Naive B cell (primary cell): ENCODE data around the gene LY86. TPM values are rescaled to one million over a fixed set of nuclear protein-coding genes. Genes with fewer than 3 reads are reported as not detected.
"Not testable (repeated sequence)": the region's sequence is repeated elsewhere in the genome, so short reads cannot be mapped to it uniquely, and the experiment has no call there.

Experiments used
- ATAC-seq, 2 donors: fragments of 150-1000 bp; cut with Tn5 transposase; 2 replicates each; pipeline ENCODE4 v1.10.0; 2021; ENCODE audit warnings: low read depth in 2 of 2, mild to moderate bottlenecking in 2 of 2, moderate library complexity in 2 of 2
- DNase-seq: peaks from one replicate; pipeline ENCODE4 v3.0.0; 2022
- H3K27ac Mint-ChIP-seq, 6 donors: one replicate each; pipeline ENCODE4 v1.8.0; 2020 to 2022; ENCODE audit warnings: mild to moderate bottlenecking in 6 of 6, mixed read lengths in 6 of 6, moderate library complexity in 5 of 6, inconsistent platforms in 2 of 6
- H3K27me3 Mint-ChIP-seq, 3 donors: one replicate each; pipeline ENCODE4 v1.8.0; 2021 to 2022; ENCODE audit warnings: mixed read lengths in 3 of 3, mild to moderate bottlenecking in 1 of 3
- H3K36me3 Mint-ChIP-seq, 2 donors: one replicate each; pipeline ENCODE4 v1.8.0; 2020 to 2022; ENCODE audit warnings: mixed read lengths in 2 of 2, inconsistent platforms in 1 of 2, mild to moderate bottlenecking in 1 of 2
- H3K4me1 Mint-ChIP-seq, 3 donors: one replicate each; pipeline ENCODE4 v1.8.0; 2020 to 2022; ENCODE audit warnings: mixed read lengths in 3 of 3, inconsistent platforms in 1 of 3, mild to moderate bottlenecking in 1 of 3, moderate library complexity in 1 of 3
- H3K4me3 Mint-ChIP-seq, 8 donors: one replicate each; pipeline ENCODE4 v1.8.0; 2020 to 2022; ENCODE audit warnings: mild to moderate bottlenecking in 8 of 8, mixed read lengths in 8 of 8, moderate library complexity in 8 of 8, inconsistent platforms in 2 of 8
- H3K9me3 Mint-ChIP-seq, 7 donors: one replicate each; pipeline ENCODE4 v1.8.0; 2020 to 2022; ENCODE audit warnings: mixed read lengths in 7 of 7, mild to moderate bottlenecking in 5 of 7, inconsistent platforms in 2 of 7, moderate library complexity in 1 of 7
- polyA plus RNA-seq, 6 donors: library from polyadenylated mRNA; unstranded; fragments of 300-500 nt; fragmentation: Illumina TruSeq; gene quantifications; one replicate each; pipeline ENCODE4 v1.2.3, GENCODE V29; 2021; ENCODE audit warnings: low read depth in 6 of 6

LY86 gene
- polyA plus RNA-seq, 6 donors from 2014 or later: 310 to 556 (median 476) TPM

- H3K27ac Mint-ChIP-seq: peak overlapping the region in 5 of 6 donors; percentile 87 to 99 (median 98)
Measured at GRCh38 chr6:6609450-6609849, 20.9 kb downstream of the LY86 start.

GRCh38 chr6:6610031-6610591, 21.6 kb downstream of the LY86 start:
- H3K27ac Mint-ChIP-seq: peak overlapping the region; percentile 87 to 99 (median 98)
- no peaks in the 10 kb centered on the region for H3K27me3 Mint-ChIP-seq
- peaks cover 58 to 78% (median 70%) of the 10 kb centered on the region in 3 donors for H3K4me1 Mint-ChIP-seq

More at GRCh38 chr6:6609450-6609849, 20.9 kb downstream of the LY86 start:
- peaks cover 52 to 76% (median 70%) of the 10 kb centered on the region in 3 donors for H3K4me1 Mint-ChIP-seq
- peaks cover 0 to 12% (median 3%) of the 10 kb centered on the region in 7 donors for H3K9me3 Mint-ChIP-seq
- no peaks in the 10 kb centered on the region for H3K27me3 Mint-ChIP-seq
- peak overlapping the region in 5 of 8 donors; percentile 38 to 91 (median 78) for H3K4me3 Mint-ChIP-seq
- H3K36me3 Mint-ChIP-seq: peaks cover 16 to 20% of the 10 kb centered on the region in 2 donors
- ATAC-seq (no peak), DNase-seq (no peak)

GRCh38 chr6:6611486-6611885, 23.0 kb downstream of the LY86 start:
- DNase-seq (no peak), ATAC-seq (no peak)
- peak overlapping the region in 5 of 6 donors; percentile 67 to 99 (median 87) for H3K27ac Mint-ChIP-seq
- H3K36me3 Mint-ChIP-seq: peaks cover 7 to 8% of the 10 kb centered on the region in 2 donors
- peak overlapping the region in 7 of 8 donors; percentile 45 to 87 (median 64) for H3K4me3 Mint-ChIP-seq
- peaks cover 0 to 3% (median 0%) of the 10 kb centered on the region in 7 donors for H3K9me3 Mint-ChIP-seq
- H3K27me3 Mint-ChIP-seq: no peaks in the 10 kb centered on the region
- H3K4me1 Mint-ChIP-seq: peaks cover 62 to 83% (median 67%) of the 10 kb centered on the region in 3 donors

More at GRCh38 chr6:6610031-6610591, 21.6 kb downstream of the LY86 start:
- Mint-ChIP-seq H3K4me3 (peak overlapping the region; percentile 39 to 91 (median 76)), H3K36me3 (peaks cover 11 to 21% of the 10 kb centered on the region in 2 donors), H3K9me3 (peaks cover 0 to 7% (median 0%) of the 10 kb centered on the region in 7 donors)
- ATAC-seq (peak; percentile 94 to 95), DNase-seq (peak; percentile 85)

- H3K9me3 Mint-ChIP-seq: peaks cover 0 to 3% (median 0%) of the 10 kb centered on the region in 7 donors
- H3K27ac Mint-ChIP-seq: peak overlapping the region in 4 of 6 donors; percentile 37 to 99 (median 68)
- H3K4me1 Mint-ChIP-seq: peaks cover 70 to 89% (median 75%) of the 10 kb centered on the region in 3 donors
- ATAC-seq (no peak), DNase-seq (no peak)
- no peaks in the 10 kb centered on the region for H3K27me3 Mint-ChIP-seq
- peaks cover 6 to 8% of the 10 kb centered on the region in 2 donors for H3K36me3 Mint-ChIP-seq
- H3K4me3 Mint-ChIP-seq: peak overlapping the region in 4 of 8 donors; percentile 6 to 64 (median 16)
Measured at GRCh38 chr6:6612308-6612707, 23.8 kb downstream of the LY86 start.

- ATAC-seq, DNase-seq, H3K9me3 Mint-ChIP-seq, H3K27me3 Mint-ChIP-seq: not testable (repeated sequence)
- peak overlapping the region in 1 of 8 donors; percentile 57 for H3K4me3 Mint-ChIP-seq
- peaks cover 8 to 11% of the 10 kb centered on the region in 2 donors for H3K36me3 Mint-ChIP-seq
- H3K27ac Mint-ChIP-seq: peak overlapping the region in 2 of 6 donors; percentile 37 to 67
- H3K4me1 Mint-ChIP-seq: peaks cover 75 to 93% (median 84%) of the 10 kb centered on the region in 3 donors
Measured at GRCh38 chr6:6613103-6613718, 24.7 kb downstream of the LY86 start.

GRCh38 chr6:6614096-6614982, 25.8 kb downstream of the LY86 start:
- Mint-ChIP-seq H3K36me3 (peaks cover 8 to 11% of the 10 kb centered on the region in 2 donors), H3K4me1 (peaks cover 79 to 92% (median 88%) of the 10 kb centered on the region in 3 donors), H3K9me3 (peaks cover 0 to 3% (median 0%) of the 10 kb centered on the region in 7 donors), H3K4me3 (peak overlapping the region in 2 of 8 donors; percentile 40 to 63), H3K27me3 (no peaks in the 10 kb centered on the region), H3K27ac (peak overlapping the region; percentile 17 to 97 (median 78))
- DNase-seq (no peak), ATAC-seq (no peak)

DNA sequence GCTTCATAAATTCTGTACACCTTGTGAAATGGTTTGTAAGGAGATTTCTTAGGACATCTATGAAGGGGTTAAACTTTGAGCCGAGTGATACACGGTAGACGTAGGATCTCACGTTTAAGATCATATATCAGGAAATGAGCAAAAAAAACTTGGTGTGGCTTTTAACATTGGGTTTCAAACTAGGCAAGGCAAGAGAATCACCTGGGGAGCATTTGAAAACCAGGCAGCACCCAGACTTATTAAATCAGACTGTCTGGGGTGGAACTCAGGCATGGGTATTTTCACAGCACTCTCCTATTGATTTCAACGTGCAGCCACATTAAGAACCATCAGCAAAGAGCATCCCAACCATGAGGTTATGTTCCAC, 26.4 kb downstream of the LY86 start:
- Mint-ChIP-seq H3K36me3 (peaks cover 8 to 11% of the 10 kb centered on the region in 2 donors), H3K27ac (peak overlapping the region; percentile 40 to 97 (median 78)), H3K9me3 (peaks cover 0 to 3% (median 0%) of the 10 kb centered on the region in 7 donors), H3K27me3 (no peaks in the 10 kb centered on the region), H3K4me3 (no peak overlapping the region), H3K4me1 (peaks cover 81 to 92% (median 88%) of the 10 kb centered on the region in 3 donors)
- DNase-seq (no peak), ATAC-seq (no peak)

- ATAC-seq (peak; percentile 86 to 91), DNase-seq (peak; percentile 35)
- Mint-ChIP-seq H3K9me3 (peaks cover 0 to 3% (median 0%) of the 10 kb centered on the region in 7 donors), H3K4me1 (peaks cover 78 to 92% (median 86%) of the 10 kb centered on the region in 3 donors), H3K4me3 (peak overlapping the region in 6 of 8 donors; percentile 15 to 71 (median 48)), H3K27me3 (no peaks in the 10 kb centered on the region), H3K36me3 (peaks cover 8 to 11% of the 10 kb centered on the region in 2 donors), H3K27ac (peak overlapping the region; percentile 67 to 93 (median 91))
Measured at GRCh38 chr6:6616656-6617055, 28.1 kb downstream of the LY86 start.

DNA sequence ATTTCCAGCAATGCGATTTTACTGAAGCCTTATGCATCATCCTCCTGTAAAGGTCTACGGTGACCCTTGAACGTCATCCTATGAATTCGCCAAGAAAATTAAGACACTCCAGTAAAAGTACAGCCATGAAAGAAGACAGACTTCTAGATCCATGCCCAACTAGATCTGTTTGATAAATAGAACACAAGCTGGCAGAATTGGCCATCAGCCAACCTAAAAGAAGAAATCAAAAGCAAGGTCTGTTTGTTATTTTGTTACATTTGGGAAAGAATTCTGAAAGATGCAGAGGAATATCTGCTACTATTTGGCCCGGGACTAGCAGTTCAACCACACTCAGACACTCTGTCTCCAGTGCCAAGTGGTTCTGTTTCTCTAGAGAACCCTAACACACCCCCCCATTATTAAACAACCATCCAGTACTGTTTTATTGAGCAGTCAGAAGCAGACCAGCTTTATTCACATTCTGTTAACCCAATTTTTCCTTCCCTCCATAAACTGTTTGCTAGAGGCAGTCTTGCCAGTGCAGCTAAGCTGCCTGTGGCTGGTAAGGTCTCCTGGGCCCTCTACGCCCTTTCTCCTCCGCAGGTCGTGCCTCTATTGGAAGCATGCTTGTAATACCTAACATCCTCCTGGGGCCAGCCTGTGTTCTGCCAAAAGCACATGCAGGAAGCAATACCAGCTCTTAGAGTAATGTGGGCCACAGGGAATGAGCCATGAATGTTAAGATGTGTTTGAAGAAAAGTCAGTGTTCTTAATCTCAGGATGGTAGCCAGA, 30.7 kb downstream of the LY86 start:
- Mint-ChIP-seq H3K36me3 (peaks cover 23 to 24% of the 10 kb centered on the region in 2 donors), H3K27ac (peak overlapping the region; percentile 1 to 90 (median 70)), H3K4me1 (peaks cover 80 to 92% (median 86%) of the 10 kb centered on the region in 3 donors), H3K4me3 (peak overlapping the region in 3 of 8 donors; percentile 7 to 63 (median 42)), H3K9me3 (no peaks in the 10 kb centered on the region), H3K27me3 (no peaks in the 10 kb centered on the region)
- no peak for ATAC-seq
- no peak for DNase-seq

DNA sequence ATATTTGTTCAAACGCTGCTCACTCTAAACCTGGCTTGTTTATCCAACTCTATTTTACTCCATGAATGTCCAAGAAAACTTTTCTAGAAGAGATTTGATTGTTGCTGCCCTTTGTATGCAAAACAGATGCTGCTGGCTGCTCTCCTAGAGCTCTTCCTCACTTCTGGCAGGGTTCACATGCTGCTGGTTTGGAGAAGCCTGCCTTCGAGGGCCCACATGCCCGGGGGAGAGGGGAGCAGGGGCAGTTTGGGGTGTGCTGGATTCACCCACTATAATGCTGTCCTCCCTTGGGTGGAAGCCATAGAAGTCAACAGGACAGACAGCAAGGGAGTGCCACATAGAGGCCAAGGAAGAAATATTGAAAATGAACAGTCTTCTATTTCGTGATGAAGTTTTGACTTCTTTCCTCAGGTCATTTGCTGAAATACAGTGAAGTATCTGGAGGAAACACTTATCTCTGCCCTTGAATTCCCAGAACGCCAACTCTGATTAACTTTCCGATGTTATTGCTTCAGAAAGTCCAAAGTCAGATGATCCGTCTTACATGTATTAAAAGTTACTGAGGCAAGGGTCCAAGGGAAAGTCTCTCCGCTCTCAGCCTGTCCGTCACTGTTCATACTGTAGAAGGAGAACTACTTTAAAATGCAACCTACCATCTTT, 32.4 kb downstream of the LY86 start:
- peak overlapping the region in 1 of 8 donors; percentile 13 for H3K4me3 Mint-ChIP-seq
- peaks cover 78 to 88% (median 80%) of the 10 kb centered on the region in 3 donors for H3K4me1 Mint-ChIP-seq
- H3K9me3 Mint-ChIP-seq: no peaks in the 10 kb centered on the region
- ATAC-seq: no peak
- no peak for DNase-seq
- H3K27ac Mint-ChIP-seq: peak overlapping the region; percentile 56 to 94 (median 66)
- peaks cover 29 to 35% of the 10 kb centered on the region in 2 donors for H3K36me3 Mint-ChIP-seq
- no peaks in the 10 kb centered on the region for H3K27me3 Mint-ChIP-seq

DNA sequence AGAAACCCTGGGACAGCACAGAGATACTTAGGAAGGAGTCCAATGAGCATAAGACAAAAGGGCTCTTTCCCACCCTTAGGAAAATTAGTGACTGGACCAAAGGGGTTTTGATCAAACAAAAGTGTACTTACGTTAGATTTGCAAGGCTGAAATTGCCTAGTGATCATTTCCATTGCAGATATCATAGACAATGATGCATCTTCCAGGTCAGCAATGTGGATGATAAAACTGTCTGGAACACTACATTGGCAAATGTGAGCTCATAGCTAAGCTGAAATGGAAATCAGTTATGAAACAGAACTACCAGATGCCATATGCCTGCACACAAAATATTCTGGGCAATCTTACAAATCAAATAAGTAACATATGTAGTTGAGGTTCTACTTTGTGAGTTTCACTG, 34.0 kb downstream of the LY86 start:
- no peak for ATAC-seq
- Mint-ChIP-seq H3K27me3 (no peaks in the 10 kb centered on the region), H3K36me3 (peaks cover 39 to 41% of the 10 kb centered on the region in 2 donors), H3K4me1 (peaks cover 65 to 74% (median 69%) of the 10 kb centered on the region in 3 donors), H3K27ac (no peak overlapping the region), H3K9me3 (no peaks in the 10 kb centered on the region), H3K4me3 (peak overlapping the region in 1 of 8 donors; percentile 34)
- no peak for DNase-seq

GRCh38 chr6:6623553-6623952, 35.0 kb downstream of the LY86 start:
- Mint-ChIP-seq H3K27ac (peak overlapping the region in 2 of 6 donors; percentile 10 to 29), H3K27me3 (no peaks in the 10 kb centered on the region), H3K9me3 (no peaks in the 10 kb centered on the region), H3K36me3 (peaks cover 43 to 49% of the 10 kb centered on the region in 2 donors), H3K4me3 (no peak overlapping the region), H3K4me1 (peaks cover 60 to 72% (median 68%) of the 10 kb centered on the region in 3 donors)
- DNase-seq (no peak), ATAC-seq (no peak)
